ENCODE data around the gene RNU6-9.

DNA sequence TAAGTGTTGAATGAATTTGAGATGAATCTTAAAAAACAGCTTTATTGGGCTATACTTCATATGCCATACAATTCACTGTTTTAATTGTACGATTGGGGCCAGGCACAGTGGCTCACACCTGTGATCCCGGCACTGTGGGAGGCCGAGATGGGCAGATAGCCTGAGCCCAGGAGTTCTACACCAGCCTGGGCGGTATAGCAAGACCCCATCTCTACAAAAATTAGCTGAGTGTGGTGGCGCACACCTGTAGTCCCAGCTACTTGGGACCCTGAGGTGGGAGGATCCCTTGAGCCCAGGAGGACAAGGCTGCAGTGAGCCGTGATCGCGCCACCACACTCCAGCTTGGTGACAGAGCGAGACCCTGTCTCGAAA is 42.9 kb downstream of the RNU6-9 start:
- no peak for TF ChIP-seq POLR2A (IDR thresholded peaks at IDR 0.05)
- TF ChIP-seq, protein P1, sequence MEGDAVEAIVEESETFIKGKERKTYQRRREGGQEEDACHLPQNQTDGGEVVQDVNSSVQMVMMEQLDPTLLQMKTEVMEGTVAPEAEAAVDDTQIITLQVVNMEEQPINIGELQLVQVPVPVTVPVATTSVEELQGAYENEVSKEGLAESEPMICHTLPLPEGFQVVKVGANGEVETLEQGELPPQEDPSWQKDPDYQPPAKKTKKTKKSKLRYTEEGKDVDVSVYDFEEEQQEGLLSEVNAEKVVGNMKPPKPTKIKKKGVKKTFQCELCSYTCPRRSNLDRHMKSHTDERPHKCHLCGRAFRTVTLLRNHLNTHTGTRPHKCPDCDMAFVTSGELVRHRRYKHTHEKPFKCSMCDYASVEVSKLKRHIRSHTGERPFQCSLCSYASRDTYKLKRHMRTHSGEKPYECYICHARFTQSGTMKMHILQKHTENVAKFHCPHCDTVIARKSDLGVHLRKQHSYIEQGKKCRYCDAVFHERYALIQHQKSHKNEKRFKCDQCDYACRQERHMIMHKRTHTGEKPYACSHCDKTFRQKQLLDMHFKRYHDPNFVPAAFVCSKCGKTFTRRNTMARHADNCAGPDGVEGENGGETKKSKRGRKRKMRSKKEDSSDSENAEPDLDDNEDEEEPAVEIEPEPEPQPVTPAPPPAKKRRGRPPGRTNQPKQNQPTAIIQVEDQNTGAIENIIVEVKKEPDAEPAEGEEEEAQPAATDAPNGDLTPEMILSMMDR (IDR thresholded peaks at IDR 0.05): no peak

Measured in uterus (tissue), 2 donors.